Hepatic stellate cell (primary cell): Measurements from ENCODE around the gene KCNQ1.

Experiments
- DNase-seq: peaks from one replicate; pipeline ENCODE4 v3.0.0; 2011; ENCODE audit warnings: low spot score

KCNQ1 gene

GRCh38 chr11:2524446-2525165, 79.8 kb downstream of the KCNQ1 start:
- no peak for DNase-seq

GRCh38 chr11:2525166-2525861, 80.5 kb downstream of the KCNQ1 start:
- DNase-seq = no peak

GRCh38 chr11:2525941-2526807, 81.4 kb downstream of the KCNQ1 start:
- no peak for DNase-seq

- no peak for DNase-seq
Observed at GRCh38 chr11:2526808-2527381, 82.1 kb downstream of the KCNQ1 start.

- no peak for DNase-seq
Observed at GRCh38 chr11:2527621-2528291, 82.9 kb downstream of the KCNQ1 start.

GRCh38 chr11:2528301-2529050, 83.7 kb downstream of the KCNQ1 start:
- DNase-seq = no peak

GRCh38 chr11:2529173-2529572, 84.4 kb downstream of the KCNQ1 start:
- DNase-seq = no peak

- DNase-seq = no peak
Observed at GRCh38 chr11:2529636-2530035, 84.8 kb downstream of the KCNQ1 start.

GRCh38 chr11:2530131-2530854, 85.5 kb downstream of the KCNQ1 start:
- DNase-seq = no peak

GRCh38 chr11:2530855-2531200, 86.0 kb downstream of the KCNQ1 start:
- DNase-seq = no peak

GRCh38 chr11:2531277-2531986, 86.6 kb downstream of the KCNQ1 start:
- peak; percentile 88 for DNase-seq

- no peak for DNase-seq
Observed at GRCh38 chr11:2531987-2532703, 87.3 kb downstream of the KCNQ1 start.

GRCh38 chr11:2532704-2533586, 88.1 kb downstream of the KCNQ1 start:
- DNase-seq = peak; percentile 89

GRCh38 chr11:2533587-2534133, 88.9 kb downstream of the KCNQ1 start:
- peak; percentile 99 for DNase-seq

- no peak for DNase-seq
Observed at GRCh38 chr11:2534134-2534956, 89.5 kb downstream of the KCNQ1 start.

GRCh38 chr11:2534957-2535672, 90.3 kb downstream of the KCNQ1 start:
- no peak for DNase-seq
